OCI-M2 (cell line): ENCODE results near the gene ADAMTSL2.

Experiments
- DNase-seq: peaks from one replicate; lab custom pipeline; 2025; ENCODE audit not compliant: unreplicated experiment; lab: John Stamatoyannopoulos, UW

ADAMTSL2 gene

DNA sequence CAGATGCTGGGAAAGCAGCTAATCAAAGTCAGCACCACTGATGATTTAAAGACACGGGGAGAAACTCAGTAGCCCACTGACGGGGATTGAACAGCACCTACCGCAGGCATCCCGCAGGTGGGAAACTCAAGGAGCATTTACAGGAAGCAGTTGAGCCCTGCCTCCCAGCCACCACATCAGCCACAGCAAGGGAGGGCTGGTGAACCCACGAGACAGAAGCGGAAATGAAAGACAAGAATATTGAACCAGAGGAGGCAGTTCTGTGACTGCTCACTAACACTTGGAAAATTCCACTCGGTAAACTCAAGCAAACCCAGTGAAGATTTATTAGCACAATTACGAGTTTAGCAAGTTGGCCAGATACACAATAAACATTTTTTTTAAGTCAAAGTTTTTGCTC, 85.3 kb downstream of the ADAMTSL2 start:
- no peak for DNase-seq

DNA sequence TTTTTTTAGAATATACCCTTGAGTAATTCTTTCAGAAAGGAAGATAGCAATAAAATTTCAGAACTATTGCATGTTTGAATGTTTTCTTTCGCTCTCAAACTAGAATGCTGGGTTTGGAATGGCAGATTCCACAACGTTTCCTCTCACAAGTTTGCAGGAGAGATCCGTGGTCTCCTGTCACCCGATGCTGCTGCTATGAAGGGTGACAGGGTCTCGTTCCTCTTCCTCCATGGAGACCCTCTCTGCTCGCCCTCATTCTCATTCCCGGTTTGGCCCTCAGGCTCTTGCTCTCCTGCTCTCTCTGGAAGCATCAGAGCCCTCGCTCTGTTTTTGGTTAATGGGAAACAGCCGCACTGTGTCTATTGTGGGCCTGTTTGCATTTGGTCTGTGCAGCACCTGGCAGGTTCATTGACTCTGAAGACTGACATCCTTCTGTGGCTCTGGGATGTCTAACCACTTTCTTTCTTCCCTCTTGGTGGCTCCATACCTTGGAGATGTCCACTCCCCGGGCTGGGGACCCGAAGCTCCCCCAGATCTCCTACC, 87.3 kb downstream of the ADAMTSL2 start:
- no peak for DNase-seq

- no peak for DNase-seq
Observed at GRCh38 chr9:133622555-133622954, 88.1 kb downstream of the ADAMTSL2 start.
